ENCODE results near the gene TLL2. TPM values are rescaled to one million over a fixed set of nuclear protein-coding genes. Genes with fewer than 3 reads are reported as not detected.

Gene TLL2
- total RNA-seq, 1 experiment from 2014 or later, result 9.1 TPM

GRCh38 chr10:96560489-96560888 is 46.8 kb upstream of the TLL2 start:
- Mint-ChIP-seq H3K27me3 (ENCODE audit: low read depth) (no peaks in the 10 kb centered on the region), H3K9me3 (no peaks in the 10 kb centered on the region), H3K4me1 (no peaks in the 10 kb centered on the region), H3K4me3 (no peak overlapping the region), H3K27ac (no peak overlapping the region), H3K36me3 (peaks cover 38% of the 10 kb centered on the region)
- POLR2A ChIA-PET, result no interaction called here
- no peak for TF ChIP-seq OVOL2 (CRISPR knock-in tag; IDR thresholded peaks at IDR 0.05; ENCODE audit: borderline replicate concordance)
- TF ChIP-seq, protein P1, sequence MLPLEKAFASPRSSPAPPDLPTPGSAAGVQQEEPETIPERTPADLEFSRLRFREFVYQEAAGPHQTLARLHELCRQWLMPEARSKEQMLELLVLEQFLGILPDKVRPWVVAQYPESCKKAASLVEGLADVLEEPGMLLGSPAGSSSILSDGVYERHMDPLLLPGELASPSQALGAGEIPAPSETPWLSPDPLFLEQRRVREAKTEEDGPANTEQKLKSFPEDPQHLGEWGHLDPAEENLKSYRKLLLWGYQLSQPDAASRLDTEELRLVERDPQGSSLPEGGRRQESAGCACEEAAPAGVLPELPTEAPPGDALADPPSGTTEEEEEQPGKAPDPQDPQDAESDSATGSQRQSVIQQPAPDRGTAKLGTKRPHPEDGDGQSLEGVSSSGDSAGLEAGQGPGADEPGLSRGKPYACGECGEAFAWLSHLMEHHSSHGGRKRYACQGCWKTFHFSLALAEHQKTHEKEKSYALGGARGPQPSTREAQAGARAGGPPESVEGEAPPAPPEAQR (CRISPR knock-in tag; IDR thresholded peaks at IDR 0.05), result no peak
- TF ChIP-seq GABPB1 (CRISPR knock-in tag; IDR thresholded peaks at IDR 0.05), result no peak
- no peak for TF ChIP-seq TCF7 (CRISPR knock-in tag; IDR thresholded peaks at IDR 0.05; ENCODE audit: low read depth)
- TF ChIP-seq KAT7 (CRISPR knock-in tag; IDR thresholded peaks at IDR 0.05; ENCODE audit: borderline replicate concordance), result no peak
- TF ChIP-seq RELA (CRISPR knock-in tag; IDR thresholded peaks at IDR 0.05; ENCODE audit: borderline replicate concordance), result no peak
- TF ChIP-seq AFF4 (CRISPR knock-in tag; IDR thresholded peaks at IDR 0.05; ENCODE audit: borderline replicate concordance), result no peak
- no peak for TF ChIP-seq NR2C2 (CRISPR knock-in tag; IDR thresholded peaks at IDR 0.05)
- no peak for TF ChIP-seq JUN (CRISPR knock-in tag; IDR thresholded peaks at IDR 0.05)
- no peak for TF ChIP-seq ATF1 (CRISPR knock-in tag; IDR thresholded peaks at IDR 0.05)
- no peak for TF ChIP-seq ATF6 (CRISPR knock-in tag; IDR thresholded peaks at IDR 0.05)
- no peak for TF ChIP-seq JAZF1 (CRISPR knock-in tag; IDR thresholded peaks at IDR 0.05)
- TF ChIP-seq MLX (CRISPR knock-in tag; IDR thresholded peaks at IDR 0.05), result no peak
- no peak for TF ChIP-seq IRF2 (CRISPR knock-in tag; IDR thresholded peaks at IDR 0.05; ENCODE audit: borderline replicate concordance, low read depth)
- DNase-seq (ENCODE audit: low spot score) (no peak), ATAC-seq (no peak)
- CTCF ChIA-PET, result no interaction called here

GRCh38 chr10:96556003-96556402 is 42.3 kb upstream of the TLL2 start:
- peaks cover 25% of the 10 kb centered on the region for H3K36me3 Mint-ChIP-seq
- no peaks in the 10 kb centered on the region for H3K4me1 Mint-ChIP-seq
- DNase-seq (ENCODE audit: low spot score), result no peak
- no peak overlapping the region for H3K4me3 Mint-ChIP-seq
- H3K27me3 Mint-ChIP-seq (ENCODE audit: low read depth), result no peaks in the 10 kb centered on the region
- H3K27ac Mint-ChIP-seq, result no peak overlapping the region
- no peak for ATAC-seq
- ChIA-PET CTCF (interaction anchor here (0.7 to 1.9 kb wide), 17 partner anchors 11 to 469 kb away, joined by 3 to 21 read pairs (median 4); partner anchors contain the start of gene TLL2), POLR2A (no interaction called here)
- TF ChIP-seq ZNF416 (CRISPR knock-in tag; IDR thresholded peaks at IDR 0.05) (no peak), JAZF1 (CRISPR knock-in tag; IDR thresholded peaks at IDR 0.05) (no peak), GTF2I (CRISPR knock-in tag; conservative IDR thresholded peaks at IDR 0.05) (no peak), ESRRA (CRISPR knock-in tag; IDR thresholded peaks at IDR 0.05; ENCODE audit: borderline replicate concordance) (no peak), RELA (CRISPR knock-in tag; IDR thresholded peaks at IDR 0.05; ENCODE audit: borderline replicate concordance) (no peak)
- TF ChIP-seq, protein P2, sequence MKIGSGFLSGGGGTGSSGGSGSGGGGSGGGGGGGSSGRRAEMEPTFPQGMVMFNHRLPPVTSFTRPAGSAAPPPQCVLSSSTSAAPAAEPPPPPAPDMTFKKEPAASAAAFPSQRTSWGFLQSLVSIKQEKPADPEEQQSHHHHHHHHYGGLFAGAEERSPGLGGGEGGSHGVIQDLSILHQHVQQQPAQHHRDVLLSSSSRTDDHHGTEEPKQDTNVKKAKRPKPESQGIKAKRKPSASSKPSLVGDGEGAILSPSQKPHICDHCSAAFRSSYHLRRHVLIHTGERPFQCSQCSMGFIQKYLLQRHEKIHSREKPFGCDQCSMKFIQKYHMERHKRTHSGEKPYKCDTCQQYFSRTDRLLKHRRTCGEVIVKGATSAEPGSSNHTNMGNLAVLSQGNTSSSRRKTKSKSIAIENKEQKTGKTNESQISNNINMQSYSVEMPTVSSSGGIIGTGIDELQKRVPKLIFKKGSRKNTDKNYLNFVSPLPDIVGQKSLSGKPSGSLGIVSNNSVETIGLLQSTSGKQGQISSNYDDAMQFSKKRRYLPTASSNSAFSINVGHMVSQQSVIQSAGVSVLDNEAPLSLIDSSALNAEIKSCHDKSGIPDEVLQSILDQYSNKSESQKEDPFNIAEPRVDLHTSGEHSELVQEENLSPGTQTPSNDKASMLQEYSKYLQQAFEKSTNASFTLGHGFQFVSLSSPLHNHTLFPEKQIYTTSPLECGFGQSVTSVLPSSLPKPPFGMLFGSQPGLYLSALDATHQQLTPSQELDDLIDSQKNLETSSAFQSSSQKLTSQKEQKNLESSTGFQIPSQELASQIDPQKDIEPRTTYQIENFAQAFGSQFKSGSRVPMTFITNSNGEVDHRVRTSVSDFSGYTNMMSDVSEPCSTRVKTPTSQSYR (CRISPR knock-in tag; IDR thresholded peaks at IDR 0.05), result no peak
- TF ChIP-seq, protein P3, sequence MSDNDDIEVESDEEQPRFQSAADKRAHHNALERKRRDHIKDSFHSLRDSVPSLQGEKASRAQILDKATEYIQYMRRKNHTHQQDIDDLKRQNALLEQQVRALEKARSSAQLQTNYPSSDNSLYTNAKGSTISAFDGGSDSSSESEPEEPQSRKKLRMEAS (CRISPR knock-in tag; IDR thresholded peaks at IDR 0.05), result no peak
- H3K9me3 Mint-ChIP-seq, result no peaks in the 10 kb centered on the region

Measured in WTC11 (cell line).